Bronchial epithelial cell (primary cell): ENCODE data around the gene ACADS. TPM values are rescaled to one million over a fixed set of nuclear protein-coding genes. Genes with fewer than 3 reads are reported as not detected.

ENCODE experiments used
- DNase-seq: peaks from one replicate; pipeline ENCODE4 v3.0.0-alpha.2; 2010; ENCODE audit warnings: low read depth
- FAIRE-seq: peaks from 2 replicates; lab custom pipeline; 2011; peaks lifted over from hg19 to GRCh38; lab: Jason Lieb, UNC
- H3K27me3 ChIP-seq: 2 replicates; pipeline ENCODE4 v1.5.1; 2011; ENCODE audit warnings: low read length; ENCODE audit not compliant: control insufficient read depth, insufficient read depth
- H3K36me3 ChIP-seq: 2 replicates; pipeline ENCODE4 v1.5.1; 2011; ENCODE audit warnings: low read length; ENCODE audit not compliant: control insufficient read depth, insufficient read depth
- H3K4me3 ChIP-seq: 2 replicates; pipeline ENCODE4 v1.5.1; 2011; ENCODE audit warnings: mild to moderate bottlenecking, low read depth, low read length, control low read depth
- total RNA-seq: library from RNA; depleted of rRNA; stranded (reverse); fragments of >200 nt; gene quantifications from 2 replicates; pipeline ENCODE4 v1.2.1, GENCODE V29; 2014
- TF ChIP-seq, protein P1 (sequence below): IDR thresholded peaks from 2 replicates; pipeline ENCODE4 v1.5.1; 2011; ENCODE audit warnings: mild to moderate bottlenecking, moderate library complexity, low read length, control low read depth, inconsistent platforms; ENCODE audit not compliant: insufficient read depth, severe bottlenecking

Gene ACADS
- total RNA-seq, 1 donor from 2014 or later: 7.4 TPM

DNA sequence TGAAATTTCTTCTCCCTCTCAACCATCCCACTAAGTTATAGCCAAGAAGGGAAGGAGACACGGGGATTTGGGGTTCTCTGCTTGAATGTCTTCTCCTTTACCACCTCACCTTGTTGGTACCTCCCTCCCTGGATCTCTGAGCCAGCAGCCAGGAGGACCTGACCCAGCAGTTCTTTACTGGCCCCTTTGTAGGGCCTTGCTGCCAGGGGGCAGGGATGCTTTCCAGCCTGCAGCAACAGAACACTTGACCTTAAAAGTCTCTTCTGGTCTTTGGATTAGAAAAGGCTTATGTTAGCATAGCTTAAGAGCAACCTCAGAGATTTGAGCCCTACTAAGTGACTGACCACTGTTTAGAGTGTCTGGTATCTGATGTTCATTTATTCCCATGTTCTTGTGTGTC, 28.3 kb upstream of the ACADS start:
- TF ChIP-seq, protein P1, sequence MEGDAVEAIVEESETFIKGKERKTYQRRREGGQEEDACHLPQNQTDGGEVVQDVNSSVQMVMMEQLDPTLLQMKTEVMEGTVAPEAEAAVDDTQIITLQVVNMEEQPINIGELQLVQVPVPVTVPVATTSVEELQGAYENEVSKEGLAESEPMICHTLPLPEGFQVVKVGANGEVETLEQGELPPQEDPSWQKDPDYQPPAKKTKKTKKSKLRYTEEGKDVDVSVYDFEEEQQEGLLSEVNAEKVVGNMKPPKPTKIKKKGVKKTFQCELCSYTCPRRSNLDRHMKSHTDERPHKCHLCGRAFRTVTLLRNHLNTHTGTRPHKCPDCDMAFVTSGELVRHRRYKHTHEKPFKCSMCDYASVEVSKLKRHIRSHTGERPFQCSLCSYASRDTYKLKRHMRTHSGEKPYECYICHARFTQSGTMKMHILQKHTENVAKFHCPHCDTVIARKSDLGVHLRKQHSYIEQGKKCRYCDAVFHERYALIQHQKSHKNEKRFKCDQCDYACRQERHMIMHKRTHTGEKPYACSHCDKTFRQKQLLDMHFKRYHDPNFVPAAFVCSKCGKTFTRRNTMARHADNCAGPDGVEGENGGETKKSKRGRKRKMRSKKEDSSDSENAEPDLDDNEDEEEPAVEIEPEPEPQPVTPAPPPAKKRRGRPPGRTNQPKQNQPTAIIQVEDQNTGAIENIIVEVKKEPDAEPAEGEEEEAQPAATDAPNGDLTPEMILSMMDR: no peak
- no peak overlapping the region for H3K4me3 ChIP-seq
- peaks cover 28% of the 10 kb centered on the region for H3K36me3 ChIP-seq
- FAIRE-seq: no peak
- H3K27me3 ChIP-seq: no peaks in the 10 kb centered on the region
- DNase-seq: no peak

GRCh38 chr12:120698665-120699064, 27.0 kb upstream of the ACADS start:
- H3K27me3 ChIP-seq: no peaks in the 10 kb centered on the region
- DNase-seq (no peak), FAIRE-seq (no peak)
- H3K4me3 ChIP-seq: no peak overlapping the region
- H3K36me3 ChIP-seq: peaks cover 27% of the 10 kb centered on the region
- TF ChIP-seq, protein P1: no peak

GRCh38 chr12:120699553-120699952, 26.1 kb upstream of the ACADS start:
- no peaks in the 10 kb centered on the region for H3K27me3 ChIP-seq
- no peak overlapping the region for H3K4me3 ChIP-seq
- TF ChIP-seq, protein P1: no peak
- FAIRE-seq (no peak), DNase-seq (no peak)
- peaks cover 23% of the 10 kb centered on the region for H3K36me3 ChIP-seq

GRCh38 chr12:120700886-120701285, 24.7 kb upstream of the ACADS start:
- Histone ChIP-seq H3K36me3 (peaks cover 18% of the 10 kb centered on the region), H3K27me3 (no peaks in the 10 kb centered on the region), H3K4me3 (no peak overlapping the region)
- TF ChIP-seq, protein P1: no peak
- no peak for DNase-seq
- FAIRE-seq: no peak

GRCh38 chr12:120702637-120703036, 23.0 kb upstream of the ACADS start:
- Histone ChIP-seq H3K4me3 (no peak overlapping the region), H3K27me3 (no peaks in the 10 kb centered on the region), H3K36me3 (peaks cover 10% of the 10 kb centered on the region)
- no peak for FAIRE-seq
- TF ChIP-seq, protein P1: no peak
- DNase-seq: no peak

GRCh38 chr12:120703311-120703942, 22.2 kb upstream of the ACADS start:
- H3K27me3 ChIP-seq: no peaks in the 10 kb centered on the region
- H3K36me3 ChIP-seq: peaks cover 10% of the 10 kb centered on the region
- TF ChIP-seq, protein P1: no peak
- DNase-seq: no peak
- H3K4me3 ChIP-seq: no peak overlapping the region
- no peak for FAIRE-seq
